Activated CD8-positive, alpha-beta T cell treated with anti-CD3 and anti-CD28 coated beads for 36 hours (primary cell): ENCODE data around the gene EEIG1. TPM values are rescaled to one million over a fixed set of nuclear protein-coding genes. Genes with fewer than 3 reads are reported as not detected.

Experiments used
- ATAC-seq: fragments of 200-7000 bp; cut with Tn5 transposase; one replicate; pipeline ENCODE4 v1.10.0; 2021; ENCODE audit warnings: mild to moderate bottlenecking, moderate library complexity
- CTCF ChIA-PET: fragments of 350-600 bp; sonication (Branson Sonifier 250); formaldehyde crosslinking; loops from one replicate; lab custom pipeline; 2021; ENCODE audit warnings: antibody characterized with exemption; lab: Charles Lee
- POLR2A ChIA-PET: fragments of 350-600 bp; sonication (Branson Sonifier 250); formaldehyde crosslinking; loops from one replicate; lab custom pipeline; 2021; ENCODE audit warnings: antibody characterized with exemption; lab: Charles Lee
- DNase-seq: peaks from one replicate; pipeline ENCODE4 v3.0.0-alpha.2; 2020
- H3K27ac Mint-ChIP-seq: one replicate; pipeline ENCODE4 v1.8.0; 2021; ENCODE audit warnings: mild to moderate bottlenecking, mixed read lengths
- H3K27me3 Mint-ChIP-seq: one replicate; pipeline ENCODE4 v1.8.0; 2021; ENCODE audit warnings: mixed read lengths
- H3K36me3 Mint-ChIP-seq: one replicate; pipeline ENCODE4 v1.8.0; 2021; ENCODE audit warnings: low read depth, mixed read lengths
- H3K4me1 Mint-ChIP-seq: one replicate; pipeline ENCODE4 v1.8.0; 2021; ENCODE audit warnings: low read depth, mixed read lengths
- H3K4me3 Mint-ChIP-seq: one replicate; pipeline ENCODE4 v1.8.0; 2021; ENCODE audit warnings: mild to moderate bottlenecking, moderate library complexity, mixed read lengths
- H3K9me3 Mint-ChIP-seq: one replicate; pipeline ENCODE4 v1.8.0; 2021; ENCODE audit warnings: mixed read lengths
- intact Hi-C: fragments of 100-400 bp; cut with micrococcal nuclease; formaldehyde crosslinking; loops from one replicate; pipeline ENCODE4 v1.10.0; 2022
- total RNA-seq, 2 experiments: library from RNA; stranded (reverse); gene quantifications; one replicate each; pipeline ENCODE4 v1.2.3, GENCODE V29; 2021
- TF ChIP-seq, protein P1 (sequence below): fragments of 200-600 bp; IDR thresholded peaks from one replicate; pipeline ENCODE4 v1.8.0; 2022; ENCODE audit warnings: antibody characterized with exemption, mild to moderate bottlenecking

EEIG1 gene
- total RNA-seq, 2 experiments from 2014 or later = 79.7 to 81.5 TPM

DNA sequence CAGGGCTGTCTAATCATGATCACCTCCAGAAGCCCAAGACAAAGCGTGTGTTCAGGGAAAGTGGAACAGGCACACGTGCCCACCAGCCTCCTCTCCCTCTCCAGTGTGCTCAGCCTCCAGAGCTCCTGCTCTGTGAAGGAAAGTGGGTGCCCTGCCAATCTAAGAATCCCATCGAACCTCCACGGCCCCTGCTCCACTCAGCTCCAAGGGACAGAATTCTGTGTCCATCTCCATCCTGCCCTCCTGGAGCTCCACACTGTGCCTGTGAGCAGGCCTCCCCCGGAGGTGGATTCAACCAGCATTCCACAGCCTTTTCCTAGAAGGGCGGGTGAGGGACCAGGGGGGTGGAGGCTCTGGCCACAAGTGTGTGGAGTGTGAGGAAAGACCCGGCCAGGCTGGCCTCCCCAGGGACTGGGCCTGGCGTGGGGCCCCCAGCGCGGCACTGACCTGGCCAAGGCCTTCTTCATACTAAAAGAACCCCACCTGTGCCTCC is 6.0 kb downstream of the EEIG1 start:
- intact Hi-C loops = loop anchor here (5.0 kb wide), 1 partner anchor 38 kb away; the partner anchor contains the start of gene DPM2
- POLR2A ChIA-PET = interaction anchor here (0.6 to 22.5 kb wide), 6 partner anchors 14 to 64 kb away, joined by 3 to 408 read pairs (median 3); no protein-coding TSS in a partner anchor
- Mint-ChIP-seq H3K4me1 (peaks cover 72% of the 10 kb centered on the region), H3K4me3 (peak overlapping the region; percentile 97), H3K9me3 (no peaks in the 10 kb centered on the region), H3K27me3 (no peaks in the 10 kb centered on the region), H3K27ac (peak overlapping the region; percentile 99), H3K36me3 (peaks cover 46% of the 10 kb centered on the region)
- TF ChIP-seq, protein P1, sequence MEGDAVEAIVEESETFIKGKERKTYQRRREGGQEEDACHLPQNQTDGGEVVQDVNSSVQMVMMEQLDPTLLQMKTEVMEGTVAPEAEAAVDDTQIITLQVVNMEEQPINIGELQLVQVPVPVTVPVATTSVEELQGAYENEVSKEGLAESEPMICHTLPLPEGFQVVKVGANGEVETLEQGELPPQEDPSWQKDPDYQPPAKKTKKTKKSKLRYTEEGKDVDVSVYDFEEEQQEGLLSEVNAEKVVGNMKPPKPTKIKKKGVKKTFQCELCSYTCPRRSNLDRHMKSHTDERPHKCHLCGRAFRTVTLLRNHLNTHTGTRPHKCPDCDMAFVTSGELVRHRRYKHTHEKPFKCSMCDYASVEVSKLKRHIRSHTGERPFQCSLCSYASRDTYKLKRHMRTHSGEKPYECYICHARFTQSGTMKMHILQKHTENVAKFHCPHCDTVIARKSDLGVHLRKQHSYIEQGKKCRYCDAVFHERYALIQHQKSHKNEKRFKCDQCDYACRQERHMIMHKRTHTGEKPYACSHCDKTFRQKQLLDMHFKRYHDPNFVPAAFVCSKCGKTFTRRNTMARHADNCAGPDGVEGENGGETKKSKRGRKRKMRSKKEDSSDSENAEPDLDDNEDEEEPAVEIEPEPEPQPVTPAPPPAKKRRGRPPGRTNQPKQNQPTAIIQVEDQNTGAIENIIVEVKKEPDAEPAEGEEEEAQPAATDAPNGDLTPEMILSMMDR = no peak
- CTCF ChIA-PET = interaction anchor here (1.0 to 15.3 kb wide), 4 partner anchors 11 to 60 kb away, joined by 3 to 163 read pairs (median 116); no protein-coding TSS in a partner anchor
- ATAC-seq (no peak), DNase-seq (no peak)

DNA sequence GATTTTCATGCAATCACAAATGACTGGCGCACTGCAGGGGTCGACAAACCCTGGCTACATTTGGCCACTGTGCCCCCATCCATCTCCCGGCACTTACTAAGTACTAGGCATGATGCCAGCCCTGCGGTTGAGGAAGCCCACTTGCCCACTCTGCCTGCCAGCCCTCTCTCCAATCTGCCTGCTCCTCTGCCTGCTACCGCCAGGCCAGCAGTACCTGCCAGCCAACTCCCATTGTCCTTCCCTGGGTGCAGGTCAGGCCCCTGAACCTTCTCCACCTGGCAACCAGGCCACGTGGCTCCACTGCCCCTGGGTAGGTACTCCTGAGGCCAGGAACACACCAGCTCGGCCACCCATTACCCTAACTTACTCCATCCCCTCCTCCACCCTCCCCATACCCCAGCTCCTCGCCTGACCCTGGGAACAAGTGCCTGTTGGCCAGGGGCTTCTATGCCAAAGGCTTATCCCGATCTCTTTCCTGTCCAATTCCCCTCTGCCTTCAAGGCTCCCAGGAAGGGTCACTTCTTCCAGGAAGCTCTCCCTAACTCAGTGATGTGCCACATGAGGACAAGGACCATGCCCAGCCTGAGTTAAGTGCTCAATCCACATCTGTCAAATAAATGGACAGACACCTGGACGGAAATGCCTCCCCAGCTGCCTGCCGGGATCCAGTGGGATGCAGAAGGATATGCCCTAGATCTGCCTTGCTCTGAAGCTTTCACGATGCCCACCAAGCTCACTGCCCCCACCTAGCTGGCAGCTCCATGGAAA is 6.6 kb downstream of the EEIG1 start:
- Mint-ChIP-seq H3K36me3 (peaks cover 46% of the 10 kb centered on the region), H3K9me3 (no peaks in the 10 kb centered on the region), H3K27ac (peak overlapping the region; percentile 99), H3K27me3 (no peaks in the 10 kb centered on the region), H3K4me3 (peak overlapping the region; percentile 97), H3K4me1 (peaks cover 79% of the 10 kb centered on the region)
- TF ChIP-seq, protein P1 = no peak
- intact Hi-C loops = no loop called here
- ChIA-PET POLR2A (interaction anchor here (0.9 to 25.2 kb wide), 5 partner anchors 2 to 65 kb away, joined by 3 to 408 read pairs (median 6); partner anchors contain the start of gene EEIG1), CTCF (interaction anchor here (1.0 to 15.3 kb wide), 4 partner anchors 12 to 60 kb away, joined by 3 to 163 read pairs (median 116); no protein-coding TSS in a partner anchor)
- DNase-seq (no peak), ATAC-seq (no peak)

DNA sequence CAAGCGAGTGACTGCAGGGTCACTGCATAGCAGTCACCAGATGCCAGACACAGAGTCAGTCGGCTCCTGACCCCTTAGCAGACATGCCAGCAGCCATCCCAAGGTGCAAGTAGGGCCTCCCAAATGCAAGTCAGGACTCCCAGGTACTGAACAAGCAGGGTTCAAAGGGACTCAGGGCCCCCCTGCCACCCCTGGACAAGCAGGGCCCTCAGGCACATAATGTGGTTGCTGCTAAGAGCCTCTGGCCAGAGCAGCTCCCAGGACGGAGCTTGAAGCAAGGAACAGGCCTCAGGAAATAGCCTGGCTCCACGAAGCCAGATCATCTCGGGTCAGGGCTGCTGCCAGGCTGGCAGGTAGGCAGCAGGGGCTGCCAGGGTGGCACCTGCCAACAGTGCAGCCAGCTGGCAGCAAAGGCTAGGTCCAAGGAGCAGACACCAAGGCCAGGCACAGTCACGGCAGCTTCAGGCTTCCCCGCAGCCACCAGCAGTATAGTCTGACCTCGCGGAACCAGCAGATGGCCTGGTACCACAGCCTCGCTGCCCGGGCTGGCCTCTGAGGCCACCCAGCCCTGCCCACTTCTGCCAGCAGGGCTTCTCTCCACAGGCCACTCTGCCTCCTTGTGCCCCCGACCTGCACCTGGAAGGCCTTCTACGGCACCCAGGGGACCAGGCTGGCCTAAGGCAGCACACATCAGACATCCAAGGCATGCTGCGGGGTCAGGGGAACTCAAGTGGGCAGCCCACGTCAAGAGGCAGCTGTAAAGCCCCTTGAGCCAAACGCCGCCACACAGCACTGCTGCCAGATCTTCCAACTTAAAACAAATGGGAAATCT is 7.4 kb downstream of the EEIG1 start:
- Mint-ChIP-seq H3K36me3 (peaks cover 48% of the 10 kb centered on the region), H3K9me3 (no peaks in the 10 kb centered on the region), H3K27me3 (no peaks in the 10 kb centered on the region), H3K4me3 (peak overlapping the region; percentile 97), H3K27ac (peak overlapping the region; percentile 99), H3K4me1 (peaks cover 87% of the 10 kb centered on the region)
- intact Hi-C loops = no loop called here
- DNase-seq = no peak
- ChIA-PET POLR2A (interaction anchor here (0.9 to 25.2 kb wide), 5 partner anchors 3 to 60 kb away, joined by 3 to 408 read pairs (median 36); partner anchors contain the start of gene EEIG1), CTCF (interaction anchor here (1.0 to 15.3 kb wide), 5 partner anchors 12 to 61 kb away, joined by 3 to 163 read pairs (median 91); no protein-coding TSS in a partner anchor)
- TF ChIP-seq, protein P1 = no peak
- ATAC-seq = no peak

DNA sequence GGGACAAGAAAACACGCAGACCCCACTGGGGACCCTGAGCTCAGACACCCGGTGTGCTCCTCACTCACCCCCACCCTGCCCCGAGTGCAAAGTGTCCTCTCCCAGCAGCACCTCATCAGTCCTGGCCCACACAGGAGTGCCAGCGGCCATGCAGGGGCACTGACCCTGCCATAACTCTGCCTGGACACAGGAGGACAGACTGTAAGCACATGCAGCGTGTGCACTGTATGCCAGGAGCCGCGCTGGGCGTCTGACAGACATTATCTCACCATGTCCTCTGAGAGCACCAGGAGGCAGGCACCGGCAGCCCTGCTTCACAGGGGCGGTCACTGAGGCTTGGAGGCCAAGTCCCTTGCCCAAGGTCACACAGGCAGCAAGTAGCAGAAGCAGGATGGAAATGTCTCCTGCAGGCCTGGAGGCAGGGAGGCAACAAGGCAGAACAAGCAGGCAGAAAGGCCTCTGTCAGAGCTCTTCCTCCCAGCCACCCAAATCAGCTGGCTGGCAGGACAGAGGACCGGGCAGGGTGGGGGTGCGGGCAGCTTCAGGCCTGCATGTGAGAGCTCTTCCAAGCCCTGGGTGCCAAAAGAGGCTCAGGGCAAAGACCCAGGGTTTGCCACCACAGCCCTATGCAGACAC is 8.4 kb downstream of the EEIG1 start:
- ChIA-PET CTCF (interaction anchor here (1.1 to 15.3 kb wide), 5 partner anchors 13 to 62 kb away, joined by 3 to 163 read pairs (median 8); no protein-coding TSS in a partner anchor), POLR2A (interaction anchor here (1.2 to 25.2 kb wide), 4 partner anchors 4 to 61 kb away, joined by 3 to 408 read pairs (median 222); partner anchors contain the start of gene EEIG1)
- intact Hi-C loops = no loop called here
- Mint-ChIP-seq H3K27me3 (no peaks in the 10 kb centered on the region), H3K4me1 (peaks cover 92% of the 10 kb centered on the region), H3K27ac (peak overlapping the region; percentile 99), H3K4me3 (peak overlapping the region; percentile 97), H3K36me3 (peaks cover 40% of the 10 kb centered on the region), H3K9me3 (no peaks in the 10 kb centered on the region)
- DNase-seq (no peak), ATAC-seq (no peak)
- TF ChIP-seq, protein P1 = no peak
